HEK293T (cell line): ENCODE results near the gene LAMA3.

ENCODE experiments used
- CTCF ChIA-PET: fragments of 350-600 bp; formaldehyde crosslinking; extraction: SDS; loops from one replicate; lab custom pipeline; 2021; ENCODE audit warnings: antibody characterized with exemption, inconsistent platforms; lab: Yijun Ruan, JAX
- POLR2A ChIA-PET: fragments of 350-600 bp; formaldehyde crosslinking; extraction: SDS; loops from one replicate; lab custom pipeline; 2020; ENCODE audit warnings: antibody characterized with exemption, inconsistent platforms; lab: Yijun Ruan, JAX
- DNase-seq: peaks from one replicate; pipeline ENCODE4 v3.0.0; 2012; ENCODE audit warnings: mixed read lengths; ENCODE audit errors: extremely low spot score
- ARNT ChIP-seq: fragments of 450-650 bp; IDR thresholded peaks from 2 replicates; pipeline ENCODE4 v1.6.1; 2017; ENCODE audit warnings: mild to moderate bottlenecking
- BHLHE40 ChIP-seq: fragments of 450-650 bp; IDR thresholded peaks from 2 replicates; pipeline ENCODE4 v1.6.1; 2016; ENCODE audit warnings: mild to moderate bottlenecking, moderate library complexity, borderline replicate concordance
- CTBP1 ChIP-seq: fragments of 450-650 bp; IDR thresholded peaks from 2 replicates; pipeline ENCODE4 v1.6.1; 2016; ENCODE audit warnings: borderline replicate concordance
- ELF4 ChIP-seq: fragments of 450-650 bp; IDR thresholded peaks from 2 replicates; pipeline ENCODE4 v1.6.1; 2017; ENCODE audit warnings: antibody characterized with exemption
- FOXA1 ChIP-seq: fragments of 450-650 bp; IDR thresholded peaks from 2 replicates; pipeline ENCODE4 v1.6.1; 2016; ENCODE audit warnings: mild to moderate bottlenecking
- FOXK2 ChIP-seq: fragments of 450-650 bp; IDR thresholded peaks from 2 replicates; pipeline ENCODE4 v1.6.1; 2016; ENCODE audit warnings: mild to moderate bottlenecking
- FOXM1 ChIP-seq: fragments of 450-650 bp; IDR thresholded peaks from 2 replicates; pipeline ENCODE4 v1.6.1; 2017; ENCODE audit warnings: mild to moderate bottlenecking, borderline replicate concordance
- HDGF ChIP-seq: fragments of 450-650 bp; IDR thresholded peaks from 2 replicates; pipeline ENCODE4 v1.6.1; 2017; ENCODE audit warnings: antibody characterized with exemption, borderline replicate concordance
- L3MBTL2 ChIP-seq: fragments of 450-650 bp; conservative IDR thresholded peaks from 2 replicates; pipeline ENCODE4 v1.6.1; 2016; ENCODE audit warnings: mild to moderate bottlenecking
- LEF1 ChIP-seq: fragments of 450-650 bp; IDR thresholded peaks from 2 replicates; pipeline ENCODE4 v1.6.1; 2017; ENCODE audit warnings: mild to moderate bottlenecking, borderline replicate concordance
- NFRKB ChIP-seq: fragments of 450-650 bp; IDR thresholded peaks from 2 replicates; pipeline ENCODE4 v1.6.1; 2016; ENCODE audit warnings: mild to moderate bottlenecking, moderate library complexity
- PKNOX1 ChIP-seq: fragments of 450-650 bp; IDR thresholded peaks from 2 replicates; pipeline ENCODE4 v1.6.1; 2016
- SP1 ChIP-seq: fragments of 450-650 bp; IDR thresholded peaks from 2 replicates; pipeline ENCODE4 v1.6.1; 2017
- SUZ12 ChIP-seq: fragments of 450-650 bp; IDR thresholded peaks from 2 replicates; pipeline ENCODE4 v1.6.1; 2016; ENCODE audit warnings: mild to moderate bottlenecking
- TARDBP ChIP-seq: fragments of 450-650 bp; IDR thresholded peaks from 2 replicates; pipeline ENCODE4 v1.6.1; 2016
- ZNF384 ChIP-seq: fragments of 450-650 bp; IDR thresholded peaks from 2 replicates; pipeline ENCODE4 v1.6.1; 2016

Gene LAMA3

GRCh38 chr18:23664674-23665073, 24.6 kb upstream of the LAMA3 start:
- no peak for TF ChIP-seq FOXM1
- TF ChIP-seq CTBP1 = no peak
- TF ChIP-seq FOXK2 = no peak
- TF ChIP-seq ZNF384 = no peak
- no peak for TF ChIP-seq LEF1
- DNase-seq = no peak
- ChIA-PET CTCF (no interaction called here), POLR2A (interaction anchor here (1.1 kb wide), 1 partner anchor 28 kb away, joined by 3 read pairs; no protein-coding TSS in a partner anchor)

DNA sequence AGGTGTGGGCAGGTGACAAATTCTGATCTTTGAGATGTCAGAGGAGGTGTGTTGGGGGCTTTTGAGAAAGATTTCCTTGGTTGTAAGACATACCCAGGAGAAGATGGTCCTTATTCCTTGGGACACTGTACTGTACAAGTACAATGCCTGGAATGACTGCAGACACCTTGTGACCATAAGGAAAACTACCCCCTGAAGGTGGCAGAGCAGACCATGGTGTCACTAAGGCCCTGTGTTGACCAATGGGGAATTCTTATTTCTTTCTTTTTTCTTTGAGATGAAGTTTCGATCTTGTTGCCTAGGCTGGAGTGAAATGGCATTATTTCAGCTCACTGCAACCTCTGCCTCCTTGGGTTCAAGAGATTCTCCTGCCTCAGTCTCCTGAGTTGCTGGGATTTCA, 22.1 kb upstream of the LAMA3 start:
- TF ChIP-seq TARDBP (no peak), SP1 (no peak), BHLHE40 (no peak), SUZ12 (no peak), PKNOX1 (no peak), NFRKB (no peak), FOXA1 (no peak), ELF4 (no peak), FOXK2 (no peak), FOXM1 (no peak)
- POLR2A ChIA-PET = no interaction called here
- DNase-seq = no peak
- CTCF ChIA-PET = interaction anchor here (0.6 kb wide), 1 partner anchor 542 kb away, joined by 3 read pairs; no protein-coding TSS in a partner anchor

DNA sequence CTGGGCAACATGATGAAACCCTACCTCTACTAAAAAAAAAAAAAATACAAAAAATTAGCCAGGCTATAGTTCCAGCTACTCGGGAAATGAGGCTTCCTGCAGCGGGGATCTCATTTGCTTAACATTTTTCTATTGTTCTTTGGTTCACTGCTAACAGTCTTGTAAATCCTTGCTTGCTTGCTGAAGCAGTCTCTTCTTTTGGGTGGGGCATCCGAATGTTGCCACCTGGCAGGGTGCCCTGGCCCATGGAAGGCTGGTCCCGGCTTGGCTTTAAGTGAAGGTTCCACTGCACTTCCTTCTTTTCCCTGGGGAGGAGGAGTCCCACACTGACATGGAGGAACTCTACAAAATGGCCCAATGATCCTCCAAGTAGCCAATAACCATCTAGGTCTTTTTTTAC, 20.5 kb upstream of the LAMA3 start:
- DNase-seq = no peak
- ChIA-PET POLR2A (no interaction called here), CTCF (interaction anchor here (1.2 kb wide), 1 partner anchor 9 kb away, joined by 3 read pairs; no protein-coding TSS in a partner anchor)
- TF ChIP-seq L3MBTL2 = no peak
- TF ChIP-seq ZNF384 = no peak
- no peak for TF ChIP-seq NFRKB
- TF ChIP-seq SP1 = no peak
- no peak for TF ChIP-seq BHLHE40
- no peak for TF ChIP-seq HDGF
- TF ChIP-seq SUZ12 = no peak
- no peak for TF ChIP-seq FOXM1
- TF ChIP-seq FOXA1 = no peak
- TF ChIP-seq CTBP1 = no peak
- no peak for TF ChIP-seq PKNOX1
- TF ChIP-seq ARNT = no peak
- TF ChIP-seq TARDBP = no peak
- TF ChIP-seq FOXK2 = no peak
- TF ChIP-seq LEF1 = no peak
- no peak for TF ChIP-seq ELF4

GRCh38 chr18:23669202-23669766, 20.0 kb upstream of the LAMA3 start:
- no peak for DNase-seq
- CTCF ChIA-PET = interaction anchor here (1.2 kb wide), 1 partner anchor 8 kb away, joined by 3 read pairs; no protein-coding TSS in a partner anchor
- POLR2A ChIA-PET = no interaction called here

DNA sequence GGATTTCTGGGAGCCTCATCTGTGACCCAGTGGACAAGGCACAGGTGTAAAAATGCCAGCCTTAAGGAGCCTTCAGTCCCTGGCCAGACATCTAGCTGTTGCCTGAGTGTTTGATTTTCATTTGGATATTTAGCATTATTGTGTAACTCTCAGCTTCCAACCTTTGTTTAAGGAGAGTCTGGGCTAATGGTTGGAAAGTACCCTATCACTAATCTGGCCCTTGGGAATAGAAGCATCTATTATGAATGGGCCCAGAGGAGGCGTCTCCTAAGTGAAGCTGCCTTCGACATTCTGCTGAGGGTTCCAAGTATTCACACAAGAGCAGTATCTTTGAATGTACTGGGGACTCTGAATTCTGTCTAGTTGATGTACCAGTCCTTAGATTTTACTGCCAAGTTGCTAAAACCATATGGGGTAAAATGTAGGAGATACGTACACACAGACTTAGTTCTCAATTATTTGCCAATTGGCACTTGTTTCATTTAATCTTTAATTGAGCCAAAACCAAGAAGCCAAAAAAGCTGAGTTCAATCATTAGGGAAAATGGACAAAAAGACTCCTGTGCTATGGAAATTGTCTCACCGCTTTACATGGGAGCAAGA, 19.3 kb upstream of the LAMA3 start:
- CTCF ChIA-PET = interaction anchor here (0.6 to 1.2 kb wide), 2 partner anchors 8 to 437 kb away, joined by 3 read pairs; no protein-coding TSS in a partner anchor
- DNase-seq = no peak
- no peak for TF ChIP-seq CTBP1
- no peak for TF ChIP-seq L3MBTL2
- TF ChIP-seq ARNT = no peak
- no peak for TF ChIP-seq FOXM1
- TF ChIP-seq ELF4 = no peak
- no peak for TF ChIP-seq TARDBP
- TF ChIP-seq PKNOX1 = no peak
- TF ChIP-seq SP1 = no peak
- TF ChIP-seq HDGF = no peak
- TF ChIP-seq FOXA1 = no peak
- TF ChIP-seq NFRKB = no peak
- no peak for TF ChIP-seq LEF1
- POLR2A ChIA-PET = no interaction called here

More at GRCh38 chr18:23669202-23669766, 20.0 kb upstream of the LAMA3 start:
- no peak for TF ChIP-seq PKNOX1
- no peak for TF ChIP-seq SUZ12
- no peak for TF ChIP-seq TARDBP
- no peak for TF ChIP-seq SP1
- no peak for TF ChIP-seq FOXA1
- no peak for TF ChIP-seq ELF4

DNA sequence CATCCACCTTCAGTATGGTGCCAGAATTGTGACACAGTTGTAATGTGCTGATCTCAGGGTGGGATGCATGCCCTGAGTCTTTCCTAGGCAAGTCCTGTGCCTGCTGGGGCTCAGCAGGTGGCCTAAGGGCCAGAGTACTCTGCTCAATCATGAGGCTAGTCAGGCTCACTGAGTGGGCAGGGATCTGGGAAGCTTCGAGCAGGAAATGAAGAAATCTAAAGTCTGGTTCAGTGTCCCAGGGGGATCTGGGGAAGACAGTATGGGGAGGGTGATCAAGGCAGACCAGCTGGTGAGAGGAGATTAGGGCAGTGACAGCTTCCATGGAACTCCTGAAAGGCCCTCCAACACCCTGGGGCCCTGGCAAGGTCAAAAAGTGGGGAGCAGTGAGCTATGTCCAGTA, 17.7 kb upstream of the LAMA3 start:
- TF ChIP-seq L3MBTL2 = no peak
- DNase-seq = no peak
- CTCF ChIA-PET = interaction anchor here (1.0 kb wide), 1 partner anchor 32 kb away, joined by 3 read pairs; no protein-coding TSS in a partner anchor
- POLR2A ChIA-PET = interaction anchor here (0.9 kb wide), 1 partner anchor 8 kb away, joined by 3 read pairs; no protein-coding TSS in a partner anchor
